Endothelial cell (in vitro differentiated cells): ENCODE measurements around the gene ADAMTS15. TPM values are rescaled to one million over a fixed set of nuclear protein-coding genes. Genes with fewer than 3 reads are reported as not detected.
"Not testable (repeated sequence)": the region's sequence is repeated elsewhere in the genome, so short reads cannot be mapped to it uniquely, and the experiment has no call there.

Source experiments
- DNase-seq: peaks from one replicate; pipeline ENCODE4 v3.0.0; 2021; ENCODE audit warnings: low spot score
- H3K27ac Mint-ChIP-seq: one replicate; pipeline ENCODE4 v1.8.0; 2021; ENCODE audit warnings: mixed read lengths, inconsistent platforms; ENCODE audit not compliant: unreplicated experiment
- H3K27me3 Mint-ChIP-seq: one replicate; pipeline ENCODE4 v1.8.0; 2021; ENCODE audit warnings: mild to moderate bottlenecking, moderate library complexity, mixed read lengths, inconsistent platforms; ENCODE audit not compliant: unreplicated experiment
- H3K36me3 Mint-ChIP-seq: one replicate; pipeline ENCODE4 v1.8.0; 2021; ENCODE audit warnings: mild to moderate bottlenecking, low read depth, mixed read lengths, inconsistent platforms; ENCODE audit not compliant: unreplicated experiment
- H3K4me1 Mint-ChIP-seq: one replicate; pipeline ENCODE4 v1.8.0; 2021; ENCODE audit warnings: mild to moderate bottlenecking, mixed read lengths, inconsistent platforms; ENCODE audit not compliant: unreplicated experiment
- H3K4me3 Mint-ChIP-seq: one replicate; pipeline ENCODE4 v1.8.0; 2021; ENCODE audit warnings: mild to moderate bottlenecking, mixed read lengths, inconsistent platforms; ENCODE audit not compliant: unreplicated experiment
- H3K9me3 Mint-ChIP-seq: one replicate; pipeline ENCODE4 v1.8.0; 2021; ENCODE audit warnings: mixed read lengths, inconsistent platforms; ENCODE audit not compliant: unreplicated experiment
- CTCF ChIP-seq: fragments of 200-600 bp; sonication (generic); IDR thresholded peaks from one replicate; pipeline ENCODE4 v1.5.0; 2021; ENCODE audit warnings: antibody characterized with exemption; ENCODE audit not compliant: unreplicated experiment
- total RNA-seq: library from RNA; stranded (reverse); fragmentation: NEBNext Ultra II Directional; extraction: Animal tissue kit (Norgen Biotek cat#: 25700); gene quantifications from one replicate; pipeline ENCODE4 v1.2.1, GENCODE V29; 2021; ENCODE audit not compliant: unreplicated experiment

The ADAMTS15 gene
- total RNA-seq, 1 donor from 2014 or later: 4.9 TPM

GRCh38 chr11:130434521-130435223 lies 13.8 kb upstream of the ADAMTS15 start:
- Mint-ChIP-seq H3K4me1 (peaks cover 9% of the 10 kb centered on the region), H3K27ac (no peak overlapping the region), H3K36me3 (no peaks in the 10 kb centered on the region), H3K9me3 (no peaks in the 10 kb centered on the region), H3K4me3 (no peak overlapping the region), H3K27me3 (peaks cover 5% of the 10 kb centered on the region)
- TF ChIP-seq CTCF: peak; percentile 87
- peak; percentile 72 for DNase-seq

- Mint-ChIP-seq H3K9me3 (no peaks in the 10 kb centered on the region), H3K27me3 (peaks cover 3% of the 10 kb centered on the region), H3K4me3 (no peak overlapping the region), H3K36me3 (no peaks in the 10 kb centered on the region), H3K27ac (no peak overlapping the region), H3K4me1 (peaks cover 9% of the 10 kb centered on the region)
- no peak for DNase-seq
- no peak for TF ChIP-seq CTCF
Observed at GRCh38 chr11:130435671-130436070, 12.8 kb upstream of the ADAMTS15 start.

- Mint-ChIP-seq H3K4me3 (no peak overlapping the region), H3K9me3 (no peaks in the 10 kb centered on the region), H3K4me1 (peaks cover 9% of the 10 kb centered on the region), H3K36me3 (no peaks in the 10 kb centered on the region), H3K27ac (no peak overlapping the region), H3K27me3 (peaks cover 3% of the 10 kb centered on the region)
- TF ChIP-seq CTCF: no peak
- no peak for DNase-seq
Observed at GRCh38 chr11:130436171-130436570, 12.3 kb upstream of the ADAMTS15 start.

GRCh38 chr11:130437848-130438247 lies 10.6 kb upstream of the ADAMTS15 start:
- H3K4me1 Mint-ChIP-seq: peaks cover 9% of the 10 kb centered on the region
- H3K36me3 Mint-ChIP-seq: no peaks in the 10 kb centered on the region
- peaks cover 6% of the 10 kb centered on the region for H3K27me3 Mint-ChIP-seq
- DNase-seq: no peak
- H3K9me3 Mint-ChIP-seq: no peaks in the 10 kb centered on the region
- H3K27ac Mint-ChIP-seq: no peak overlapping the region
- no peak for TF ChIP-seq CTCF
- no peak overlapping the region for H3K4me3 Mint-ChIP-seq

- not testable (repeated sequence) for H3K27ac Mint-ChIP-seq, H3K36me3 Mint-ChIP-seq, DNase-seq, H3K27me3 Mint-ChIP-seq, H3K4me1 Mint-ChIP-seq, H3K4me3 Mint-ChIP-seq, H3K9me3 Mint-ChIP-seq
Observed at GRCh38 chr11:130438401-130439159, 9.9 kb upstream of the ADAMTS15 start.
